GM19351 (cell line): ENCODE measurements around the gene PAX3.

Experiments used
- ATAC-seq: cut with Tn5 transposase; IDR thresholded peaks from one replicate; pipeline ENCODE4 v1.9.1; 2021; ENCODE audit warnings: mild to moderate bottlenecking, moderate library complexity; ENCODE audit not compliant: unreplicated experiment

PAX3 gene

DNA sequence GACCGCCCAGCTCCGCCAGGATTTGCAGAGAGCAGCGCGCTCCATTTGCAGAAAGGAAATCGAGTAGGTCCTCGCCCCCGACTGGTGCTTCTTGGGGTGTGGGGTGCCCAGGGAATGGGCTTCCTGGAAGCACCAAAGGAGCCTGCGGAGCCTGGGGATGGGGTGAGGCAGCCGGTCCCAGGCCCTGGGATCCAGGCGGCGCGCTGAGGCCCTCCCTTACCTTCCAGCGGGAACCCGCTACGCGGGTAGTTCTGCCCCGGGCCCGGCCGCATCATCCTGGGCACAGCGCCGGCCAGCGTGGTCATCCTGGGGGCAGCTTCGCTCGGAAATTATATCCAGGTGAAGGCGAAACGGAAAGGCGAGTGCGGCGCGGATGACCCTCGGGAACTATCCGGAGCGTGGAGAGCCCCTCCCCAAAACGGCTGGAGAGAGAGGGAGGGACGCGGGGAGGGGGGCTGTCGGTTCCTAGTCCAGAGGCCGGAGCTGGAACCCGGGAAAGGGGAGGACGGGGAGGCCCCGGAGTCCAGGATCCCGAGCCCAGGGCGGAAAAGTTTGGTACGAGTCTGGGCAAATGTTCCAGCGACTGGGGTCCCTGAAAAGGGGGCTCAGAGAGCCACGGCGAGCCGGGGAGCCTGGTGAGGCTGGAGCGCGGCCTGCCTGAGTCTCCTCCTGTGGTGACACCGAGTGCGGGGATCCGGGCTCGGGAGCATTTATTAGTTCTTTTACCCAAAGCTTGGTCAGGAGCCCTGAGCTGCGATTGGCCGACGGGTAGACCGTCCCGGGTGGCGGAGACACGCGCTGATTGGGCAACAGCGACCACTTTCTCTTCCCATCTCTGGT lies at the start of gene PAX3:
Gene PAX3 (minus strand): TSS at position 688 of the 840 bp plus-strand sequence. CDS start 383 bp downstream, at position 305.
- no peak for ATAC-seq

DNA sequence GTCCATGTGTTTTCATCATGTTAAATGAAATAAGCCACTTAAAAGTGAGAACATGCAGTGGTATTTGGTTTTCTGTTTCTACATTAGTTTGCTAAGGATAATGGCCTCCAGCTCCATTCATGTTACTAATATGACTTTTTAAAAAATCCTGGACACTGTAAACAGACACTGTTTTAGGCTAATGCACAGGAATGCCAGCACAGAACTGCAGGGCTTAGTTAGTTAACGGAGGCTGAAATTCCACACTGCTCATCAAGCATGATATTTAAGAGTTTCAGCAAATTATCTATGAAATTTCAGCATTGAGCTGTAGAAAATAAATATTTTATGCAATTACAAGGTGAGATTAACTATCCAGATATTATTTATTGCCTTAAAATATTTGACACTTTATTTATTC lies 42.5 kb upstream of the PAX3 start:
- ATAC-seq, result no peak

DNA sequence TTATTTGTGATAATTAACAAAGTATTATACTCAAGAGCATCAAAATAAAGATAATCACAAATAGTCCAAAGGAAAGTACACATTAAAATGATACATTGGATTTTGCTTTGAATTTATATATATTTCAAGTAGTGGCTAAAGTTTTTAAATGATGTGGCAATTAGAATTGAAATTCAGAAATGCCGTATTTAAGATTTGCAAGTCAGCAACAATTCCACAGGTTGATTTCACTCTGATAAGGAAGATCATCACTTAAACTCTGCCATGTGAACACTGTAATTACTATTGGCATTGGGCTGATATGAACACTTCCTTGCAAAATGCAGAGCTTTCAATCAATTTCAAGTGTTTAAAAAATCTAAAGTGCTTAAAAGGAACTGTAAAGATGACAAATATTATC lies 39.6 kb upstream of the PAX3 start:
- no peak for ATAC-seq

DNA sequence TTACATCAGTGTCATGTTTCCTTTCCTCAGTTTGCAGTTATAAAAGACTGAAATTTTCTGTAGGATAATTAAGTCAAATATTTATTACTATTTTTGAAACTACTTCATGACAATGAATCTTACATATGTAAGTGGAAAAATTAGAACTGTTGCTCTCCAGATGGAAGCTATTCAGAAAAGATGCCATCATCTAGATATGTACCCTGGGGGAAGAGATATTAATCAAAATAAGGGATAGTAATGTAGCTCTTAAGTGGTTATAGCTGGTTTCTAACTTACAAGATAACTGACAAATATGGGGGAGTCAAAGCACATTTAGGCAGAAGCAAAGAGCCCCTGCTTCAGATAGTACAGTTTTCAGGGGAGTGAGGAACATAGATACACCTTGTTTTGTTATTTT lies 38.1 kb upstream of the PAX3 start:
- no peak for ATAC-seq

DNA sequence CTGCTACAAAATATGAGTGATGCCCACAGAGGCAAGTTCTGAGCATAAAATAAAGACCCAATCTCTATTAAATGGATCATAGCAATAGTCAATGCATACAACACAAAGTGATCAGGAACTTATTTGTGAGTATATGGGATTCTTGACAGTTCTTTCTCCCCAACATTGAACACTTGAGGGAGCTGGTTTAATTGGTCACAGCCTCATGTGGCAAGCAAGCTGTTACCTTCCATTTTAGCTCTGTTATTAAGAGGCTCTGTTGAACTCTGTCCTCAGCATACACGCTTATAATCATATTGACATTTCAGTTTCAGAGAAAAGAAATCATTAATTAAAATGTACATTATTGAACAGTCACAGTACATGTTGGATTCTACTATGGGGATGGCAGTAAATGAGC lies 37.6 kb upstream of the PAX3 start:
- ATAC-seq, result no peak

DNA sequence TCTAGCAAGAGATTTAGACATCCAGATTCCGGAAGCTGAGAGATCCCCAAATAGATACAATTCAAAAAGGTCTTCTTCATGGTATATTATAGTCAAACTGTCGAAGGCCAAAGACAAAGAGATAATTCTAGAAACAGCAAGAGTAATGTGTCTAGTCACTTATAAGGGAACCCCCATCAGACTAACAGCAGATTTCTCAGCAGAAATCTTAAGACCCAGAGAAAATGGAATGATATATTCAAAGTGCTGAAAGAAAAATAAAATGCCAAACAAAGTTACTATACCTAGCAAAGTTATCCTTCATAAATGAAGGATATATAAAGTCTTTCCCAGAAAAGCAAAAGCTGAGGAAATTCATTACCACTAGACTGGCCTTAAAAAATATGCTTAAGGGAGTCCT lies 36.1 kb upstream of the PAX3 start:
- no peak for ATAC-seq

DNA sequence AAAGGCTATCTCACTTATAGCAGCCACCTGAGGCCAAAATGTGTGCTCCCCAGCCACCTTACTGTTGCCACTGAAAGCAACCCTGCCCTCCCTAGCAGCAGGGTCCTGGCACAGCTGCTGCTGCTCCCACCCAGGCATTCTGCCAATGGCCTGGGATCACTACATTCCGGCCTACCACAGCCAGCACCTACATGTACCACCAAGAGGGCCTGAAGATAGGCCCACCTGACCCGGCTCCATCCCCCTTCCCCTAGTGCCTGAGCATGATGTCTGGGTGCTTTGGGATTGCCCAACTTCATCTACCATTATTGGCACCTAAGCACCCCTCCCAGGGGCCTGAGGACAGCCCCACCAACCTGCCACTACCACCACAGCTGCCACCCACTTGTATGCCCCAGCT lies 34.6 kb upstream of the PAX3 start:
- ATAC-seq, result no peak

DNA sequence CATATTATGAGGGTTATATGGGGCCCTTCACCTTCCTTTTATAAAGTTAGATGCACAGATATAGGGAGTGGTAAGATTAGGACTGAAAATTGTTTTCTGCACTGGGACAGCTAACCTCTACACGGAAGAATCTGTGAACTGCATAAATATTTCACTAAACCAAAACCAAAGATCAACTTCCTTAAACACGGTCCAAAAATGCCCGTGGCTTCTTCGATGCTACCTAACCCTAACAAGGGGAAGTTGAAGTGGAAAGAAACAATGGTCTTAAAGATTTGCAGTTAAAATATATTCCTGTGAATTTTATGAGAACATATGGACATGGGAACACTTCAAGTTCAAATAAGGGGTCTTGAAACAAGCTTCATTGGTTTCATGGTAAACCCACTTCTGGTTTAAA lies 33.3 kb upstream of the PAX3 start:
- no peak for ATAC-seq

DNA sequence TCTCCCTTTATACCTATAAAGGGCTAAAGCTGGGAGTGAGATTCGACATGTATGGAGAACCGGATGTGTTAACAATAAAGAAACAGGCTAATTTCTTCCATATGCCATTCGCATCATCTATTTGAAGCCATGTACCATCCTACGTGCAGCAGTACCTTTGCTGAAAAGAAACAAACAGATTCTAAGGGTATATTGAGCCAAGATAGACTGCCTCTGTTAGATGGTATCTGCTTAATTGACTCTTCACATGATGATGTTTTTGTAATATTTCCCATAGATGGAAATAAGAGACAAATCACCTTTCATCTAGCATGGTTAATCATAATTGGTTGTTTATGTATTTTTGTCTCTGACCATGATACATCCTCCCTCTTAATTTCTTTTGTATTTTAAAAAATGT lies 32.1 kb upstream of the PAX3 start:
- no peak for ATAC-seq

DNA sequence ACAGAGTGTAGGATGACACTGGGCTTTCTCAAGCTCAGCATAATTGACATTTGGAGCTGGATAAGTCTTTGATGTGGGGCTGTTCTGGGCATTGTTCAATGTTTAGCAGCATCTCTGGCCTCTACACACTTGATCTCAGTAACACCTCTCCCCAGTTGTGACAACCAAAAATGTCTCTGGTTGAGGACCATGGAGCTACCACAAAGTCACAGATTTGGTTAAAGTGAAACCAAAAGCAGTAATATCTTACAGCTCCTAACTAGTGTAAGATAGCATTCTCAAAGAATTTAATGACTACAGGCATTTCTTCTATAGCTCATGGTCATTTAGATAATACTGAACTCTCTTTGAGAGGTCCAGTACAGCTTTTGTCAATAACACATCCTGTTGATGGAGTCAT lies 23.4 kb upstream of the PAX3 start:
- ATAC-seq, result peak; percentile 17

DNA sequence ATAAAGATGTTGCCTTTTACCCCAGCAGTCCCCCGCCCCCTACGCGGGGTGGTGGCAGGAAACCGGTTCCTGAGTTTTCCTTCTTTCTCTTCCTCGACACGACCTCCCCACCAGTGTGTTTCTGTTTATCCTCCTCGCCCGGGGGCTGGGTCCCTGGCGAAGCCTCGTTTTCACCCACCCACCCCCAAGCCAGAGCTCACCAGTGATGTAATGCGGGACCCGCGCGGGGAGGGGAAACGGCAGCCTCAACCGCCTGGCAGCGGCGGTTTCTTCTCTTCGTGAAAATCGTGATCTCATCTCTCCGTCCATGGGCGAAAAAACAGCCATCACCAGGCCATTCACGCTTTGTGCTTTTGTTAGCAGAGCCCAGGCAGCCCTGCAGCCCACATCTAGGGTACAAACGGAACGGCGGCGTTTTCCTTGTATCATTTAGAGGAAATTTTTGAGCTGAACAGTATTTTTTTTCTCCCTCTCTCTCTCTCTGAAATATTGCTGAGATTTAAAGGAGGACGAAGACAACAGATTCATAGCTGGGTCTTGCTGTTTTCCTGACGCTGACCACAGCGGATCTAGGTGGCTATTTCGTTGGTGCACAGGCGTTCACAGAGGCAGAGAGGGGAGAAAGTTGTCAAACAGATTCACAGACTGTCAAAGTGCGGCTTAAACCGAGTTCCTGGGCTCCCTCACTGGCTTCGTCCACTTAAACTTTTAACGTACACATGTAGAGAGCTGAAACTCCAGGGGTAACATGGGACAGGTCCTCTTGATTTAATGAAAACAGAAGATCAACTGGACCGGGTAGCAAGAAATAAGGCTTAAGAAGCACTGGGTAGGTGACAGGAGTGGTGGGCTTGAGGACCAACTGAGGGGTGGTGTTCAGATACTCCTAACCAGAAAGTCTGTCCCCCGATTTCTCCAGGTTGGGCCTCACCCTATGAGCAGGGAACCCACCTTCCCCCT lies 21.9 kb upstream of the PAX3 start:
- ATAC-seq, result no peak

DNA sequence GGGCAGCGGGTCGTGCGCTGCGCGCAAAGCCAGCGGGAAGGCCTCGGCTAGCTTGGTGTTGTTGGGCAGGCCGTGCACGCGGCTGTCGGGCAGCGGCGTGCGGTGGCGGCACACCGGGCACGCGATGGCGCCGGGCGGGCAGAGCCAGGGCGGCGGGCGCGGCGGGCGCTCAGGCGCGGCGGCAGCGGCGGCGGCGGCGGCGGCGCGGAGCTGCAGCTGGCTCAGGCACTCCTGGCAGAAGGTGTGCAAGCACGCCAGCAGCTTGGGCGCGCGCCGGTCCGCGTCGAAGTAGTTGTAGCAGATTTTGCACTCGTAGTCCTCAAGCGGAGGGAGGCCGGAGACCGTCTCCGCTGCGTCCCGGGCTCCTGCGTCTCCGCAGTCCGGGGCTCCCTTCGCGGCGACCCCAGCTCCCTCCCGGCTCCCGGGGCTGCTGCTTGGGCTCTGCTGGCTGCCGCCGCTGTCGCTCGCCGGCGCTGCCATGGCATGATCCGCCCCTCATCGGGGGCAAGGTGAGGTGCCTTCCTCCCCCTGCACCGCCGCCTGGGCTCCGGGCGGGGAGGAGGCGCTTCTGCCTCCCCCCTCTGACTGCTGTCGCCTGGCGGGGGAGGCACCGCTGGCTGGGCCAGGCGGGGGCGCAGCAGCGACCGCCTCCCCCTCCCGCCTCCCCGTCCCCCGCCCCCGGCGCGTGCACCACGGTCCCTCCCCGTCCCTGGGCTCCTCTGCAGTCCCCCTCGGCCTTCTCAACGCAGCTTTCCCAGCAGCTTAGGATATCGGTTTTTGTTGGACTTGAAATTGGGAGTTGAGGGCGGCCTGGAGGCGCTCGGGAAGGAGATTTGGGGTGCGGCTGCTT lies 21.0 kb upstream of the PAX3 start:
- peak; percentile 43 for ATAC-seq

DNA sequence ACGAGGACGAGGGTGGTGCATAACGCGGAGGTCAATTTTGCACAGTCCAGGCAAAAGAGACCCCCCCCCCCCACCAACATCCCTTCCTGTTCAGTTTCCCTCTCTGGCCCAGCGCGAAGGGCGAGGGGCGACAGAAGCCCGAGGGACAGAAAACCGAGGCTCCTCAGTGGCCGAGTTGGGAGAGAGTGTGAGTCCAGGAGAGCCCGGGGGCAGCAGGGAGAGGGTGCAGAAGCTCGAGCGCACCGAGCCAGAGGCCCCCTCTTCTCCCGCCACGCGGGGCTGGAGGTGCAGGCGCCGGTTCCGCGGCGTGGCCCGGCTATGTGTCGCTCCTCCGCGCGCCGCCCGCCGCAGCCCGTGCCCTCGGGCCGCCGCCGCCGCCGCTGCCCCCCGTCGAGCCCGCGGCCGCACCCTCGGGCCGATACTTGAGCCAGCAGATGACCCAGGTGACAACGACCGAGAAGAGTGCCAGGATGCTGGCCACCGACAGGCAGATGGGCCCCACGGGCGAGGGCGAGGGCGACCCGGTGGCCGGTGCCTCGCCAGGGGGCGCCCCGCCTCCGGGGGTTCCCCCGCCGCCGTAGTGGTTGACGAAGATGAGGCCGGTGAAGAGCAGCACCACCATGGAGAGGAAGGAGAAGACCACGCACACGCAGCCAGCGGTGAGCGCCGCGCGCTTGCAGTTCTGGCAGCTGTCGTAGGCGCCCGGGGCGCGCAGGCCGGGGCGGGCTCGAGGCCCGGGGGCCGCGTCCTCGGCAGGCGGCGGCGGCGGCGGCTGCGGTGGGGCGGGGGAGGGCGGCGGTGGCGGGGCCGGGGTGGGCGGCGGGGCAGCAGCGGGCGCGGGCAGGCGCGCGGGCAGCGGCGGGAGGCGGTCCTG lies 20.2 kb upstream of the PAX3 start:
- ATAC-seq, result peak; percentile 51

DNA sequence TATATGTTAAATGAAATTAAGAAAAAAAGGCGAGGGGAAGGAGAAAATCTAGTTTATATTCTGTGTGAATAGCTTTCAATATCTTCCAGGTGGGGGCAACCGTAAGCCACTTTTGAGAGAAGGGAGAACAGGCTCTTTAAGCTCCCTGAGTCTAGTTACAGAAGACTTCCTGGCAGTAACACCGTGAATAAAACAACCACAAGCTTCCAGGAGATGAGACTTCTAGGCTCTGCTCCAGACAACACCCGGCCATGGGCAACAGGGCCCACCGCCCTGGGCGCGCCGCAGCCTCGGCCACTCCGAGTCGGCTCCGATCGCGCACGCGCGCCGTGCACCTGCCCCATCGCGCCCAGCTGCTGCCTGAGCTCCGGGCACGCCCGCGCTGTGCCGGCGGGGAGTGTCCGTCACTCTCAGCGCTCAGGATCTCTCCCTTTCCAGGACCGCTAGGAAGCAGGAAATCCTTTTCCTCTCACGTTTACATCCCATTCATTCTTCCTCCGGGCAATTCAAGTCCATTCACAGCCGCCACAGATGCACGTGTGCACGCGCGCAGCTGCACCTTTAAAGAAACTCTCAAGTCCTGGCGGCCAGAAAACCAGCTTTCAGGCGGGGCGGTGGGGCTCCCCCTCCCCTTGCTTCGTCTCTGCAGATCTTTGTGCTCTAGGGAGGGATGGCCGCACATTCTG lies 19.4 kb upstream of the PAX3 start:
- ATAC-seq, result peak; percentile 46

DNA sequence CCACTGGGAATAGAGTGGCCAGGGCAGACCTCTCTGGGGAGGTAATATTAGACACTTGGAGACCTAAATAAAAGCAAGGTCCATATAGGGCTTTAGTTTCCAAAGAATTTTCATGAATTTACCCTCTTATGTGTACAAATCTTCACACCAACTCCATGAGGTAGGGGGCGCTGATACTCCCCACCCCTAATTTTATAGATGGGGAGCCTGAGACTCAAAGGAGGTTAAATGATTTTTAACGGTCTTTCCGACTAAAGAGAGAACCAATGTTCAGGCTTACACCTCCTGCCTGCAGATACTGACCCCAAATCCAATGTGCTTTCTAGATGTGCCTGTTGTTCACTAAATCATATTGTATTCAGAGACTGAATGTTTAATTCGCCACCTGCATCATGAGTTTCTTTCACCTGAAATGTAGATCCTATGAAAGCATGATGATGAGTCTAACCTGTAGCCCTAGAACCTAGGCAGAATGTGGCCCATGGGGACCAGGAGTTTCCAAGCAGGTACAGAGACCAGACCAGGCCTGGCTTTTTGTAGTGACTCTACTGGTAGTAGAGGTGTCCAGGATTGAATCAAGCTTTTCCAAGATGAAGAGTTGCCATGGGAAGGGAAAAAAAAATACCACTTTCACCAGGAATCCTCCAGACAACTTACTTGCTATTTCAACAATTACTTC lies 16.8 kb upstream of the PAX3 start:
- no peak for ATAC-seq

DNA sequence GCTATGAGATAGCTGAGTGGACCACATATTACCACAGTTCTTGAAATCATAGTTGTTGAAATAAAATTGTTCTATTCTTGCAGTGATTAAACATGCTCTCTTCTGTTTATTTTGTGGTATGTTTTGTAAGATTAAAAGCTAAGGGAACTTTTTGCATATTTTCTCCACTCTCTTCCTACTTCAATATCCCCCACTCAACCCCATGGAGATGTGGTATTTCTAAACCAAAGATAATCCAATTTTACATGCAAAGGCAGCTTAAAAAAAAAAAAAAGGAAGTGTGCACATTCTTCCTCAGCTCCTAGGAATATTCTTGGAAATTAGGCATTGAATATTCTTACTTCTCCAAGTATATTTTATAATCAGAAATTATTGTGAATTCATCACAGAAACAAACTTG lies 15.0 kb upstream of the PAX3 start:
- ATAC-seq, result no peak

DNA sequence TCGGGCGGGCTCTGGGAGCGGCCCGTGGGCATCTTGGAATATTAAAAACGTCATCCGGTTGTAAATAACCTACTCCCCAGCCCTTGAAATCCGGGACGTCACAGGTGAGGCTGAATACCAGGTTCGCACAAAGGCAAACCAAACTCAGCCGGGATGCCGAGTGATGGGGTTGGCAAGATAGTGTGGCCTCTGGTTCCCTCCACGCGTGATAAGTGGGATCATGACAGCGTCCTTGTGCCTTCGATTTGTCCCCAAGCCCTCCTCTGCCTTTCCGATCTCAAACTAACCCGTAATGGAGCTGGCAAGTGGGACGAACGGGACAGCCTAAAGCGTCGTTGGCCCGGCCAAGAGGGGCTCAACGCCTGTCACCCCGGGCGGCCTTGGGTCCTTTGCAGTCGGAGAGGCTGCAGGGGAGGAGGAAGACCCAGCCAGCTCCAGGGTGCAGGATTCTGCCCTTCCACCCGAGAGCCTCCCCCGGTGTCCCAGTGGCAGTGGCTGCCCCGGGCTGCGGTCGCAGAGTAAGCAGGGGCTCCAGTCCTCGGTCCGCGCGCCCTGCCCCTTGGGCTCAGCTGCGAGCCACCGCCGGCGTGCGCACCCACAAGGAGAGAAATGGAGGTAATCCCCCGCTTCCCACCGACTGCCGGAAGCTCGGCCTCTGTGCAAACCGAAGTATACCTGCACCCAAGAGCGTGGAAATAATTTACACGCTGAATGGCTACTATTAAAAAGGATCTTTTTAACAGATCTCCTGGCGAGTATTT lies 13.4 kb upstream of the PAX3 start:
- ATAC-seq, result no peak

DNA sequence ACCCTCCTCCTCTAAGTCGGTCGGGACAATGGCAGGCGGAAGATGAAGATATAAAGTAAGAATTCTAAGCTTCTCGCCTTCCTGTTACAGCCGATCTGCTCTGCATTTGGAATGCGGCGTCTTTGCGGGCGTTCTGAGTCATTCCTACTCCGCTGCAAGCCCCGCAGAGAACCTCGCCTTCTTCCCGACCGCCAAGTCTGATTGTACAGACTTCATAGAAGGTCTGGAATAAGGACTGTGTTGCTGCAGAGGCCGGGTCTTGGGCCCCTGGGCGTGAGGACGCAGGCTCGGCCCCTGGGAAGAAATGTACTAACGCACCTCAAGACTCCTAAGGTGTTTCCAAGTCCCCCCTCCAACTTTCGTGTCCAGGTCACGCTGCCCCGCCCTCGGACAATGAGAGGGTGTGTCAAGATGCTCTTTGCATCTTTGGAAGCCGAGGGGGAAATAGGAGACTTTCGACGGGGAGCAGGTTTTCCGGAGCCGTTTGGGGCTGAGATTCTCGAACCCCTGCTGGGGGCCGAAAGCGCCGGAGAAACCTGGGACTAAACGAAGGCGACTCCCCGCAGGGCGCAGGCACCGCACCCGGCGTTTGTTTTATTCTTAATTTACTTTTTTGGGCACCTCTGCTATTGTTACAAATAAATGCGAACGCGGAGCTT lies 12.7 kb upstream of the PAX3 start:
- no peak for ATAC-seq
